ENCODE measurements around the gene CFAP54.

CFAP54 gene

DNA sequence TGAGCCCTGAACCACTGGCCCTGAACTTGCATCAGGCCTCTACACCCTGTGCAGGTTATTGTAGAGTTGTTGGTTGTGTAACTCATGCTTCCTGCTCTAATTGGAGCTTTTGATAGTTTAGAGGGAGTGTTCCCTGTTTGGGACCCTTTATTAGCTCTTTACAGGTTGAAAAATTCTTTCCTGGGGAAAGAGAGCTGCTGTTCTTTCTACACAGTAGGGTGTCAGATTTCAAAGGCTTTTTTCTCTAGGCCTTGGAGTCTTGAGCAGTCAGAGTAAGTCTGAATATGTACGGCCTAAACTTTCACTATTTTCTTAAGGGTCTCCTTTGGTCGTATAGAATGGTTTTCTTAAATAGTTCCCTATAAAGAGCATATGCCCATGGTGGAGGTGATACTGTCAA lies 356.9 kb downstream of the CFAP54 start:
- no peak for DNase-seq

DNA sequence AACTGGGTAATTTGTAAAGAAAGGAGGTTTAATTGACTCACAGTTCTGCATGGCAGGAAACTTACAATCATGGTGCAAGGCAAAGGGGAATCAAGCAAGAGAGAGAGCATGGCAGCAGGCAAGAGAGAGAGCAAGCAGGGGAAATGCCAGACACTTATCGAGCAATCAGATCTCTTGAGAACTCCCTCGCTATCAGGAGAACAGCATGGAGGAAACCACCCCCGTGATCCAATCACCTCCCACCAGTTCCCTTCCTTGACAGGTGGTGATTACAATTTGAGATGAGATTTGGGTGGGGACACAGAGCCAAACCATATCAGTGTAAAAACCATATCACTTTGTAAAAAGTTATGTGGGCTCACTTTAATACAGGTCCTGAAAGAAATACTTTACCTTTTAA lies 361.3 kb downstream of the CFAP54 start:
- DNase-seq, result no peak

DNA sequence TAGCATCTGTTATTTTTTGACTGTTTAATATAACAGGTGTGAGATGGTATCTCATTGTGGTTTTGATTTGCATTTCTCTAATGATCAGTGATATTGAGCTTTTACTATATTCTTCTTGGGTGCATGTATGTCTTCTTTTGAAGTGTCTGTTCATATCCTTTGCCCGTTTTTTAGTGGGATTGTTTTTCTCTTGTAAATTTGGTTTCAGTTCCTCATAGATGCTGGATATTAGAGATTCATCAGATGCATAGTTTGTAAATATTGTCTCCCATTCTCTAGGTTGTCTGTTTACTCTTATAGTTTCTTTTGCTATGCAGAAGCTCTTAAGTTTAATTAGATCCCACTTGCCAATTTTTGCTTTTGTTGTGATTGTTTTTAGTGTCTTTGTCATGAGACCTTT lies 368.8 kb downstream of the CFAP54 start:
- no peak for DNase-seq

DNA sequence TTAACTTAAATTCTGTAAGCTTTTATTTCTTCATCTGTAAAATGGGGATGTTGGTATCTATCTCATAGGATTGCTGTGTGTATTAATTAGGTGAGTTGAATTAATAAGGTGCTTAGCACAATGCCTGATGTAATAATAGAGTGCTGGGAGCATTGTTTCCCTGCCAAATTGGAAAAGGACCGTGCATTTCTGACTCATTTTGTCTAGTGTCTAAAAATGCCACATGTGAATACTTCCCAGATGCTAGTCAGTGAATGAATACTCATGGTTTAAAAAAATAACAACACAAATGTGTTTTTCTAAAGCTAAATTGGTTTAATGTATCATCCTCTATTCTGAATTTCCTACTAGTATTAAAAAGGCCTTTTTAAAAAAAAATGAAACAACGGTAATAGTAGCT lies 372.3 kb downstream of the CFAP54 start:
- no peak for DNase-seq

DNA sequence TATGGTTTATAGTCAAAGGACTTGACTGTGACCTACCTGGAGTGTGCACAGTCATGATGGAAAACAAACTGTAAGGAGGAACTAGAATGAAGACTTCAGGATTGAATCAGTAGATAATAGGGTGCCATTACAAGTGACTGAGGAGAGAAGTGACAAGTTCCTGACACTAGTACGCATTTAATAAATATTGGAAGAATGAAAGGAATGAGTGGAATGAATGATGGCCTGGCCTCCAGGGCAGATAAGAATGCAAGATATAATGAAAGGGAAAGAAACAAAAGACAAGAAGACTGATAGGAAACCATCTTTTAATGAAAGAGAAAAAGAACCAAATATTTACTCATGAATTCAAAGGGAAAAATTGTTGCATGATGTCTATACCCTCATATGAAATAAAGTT lies 372.9 kb downstream of the CFAP54 start:
- DNase-seq, result no peak

DNA sequence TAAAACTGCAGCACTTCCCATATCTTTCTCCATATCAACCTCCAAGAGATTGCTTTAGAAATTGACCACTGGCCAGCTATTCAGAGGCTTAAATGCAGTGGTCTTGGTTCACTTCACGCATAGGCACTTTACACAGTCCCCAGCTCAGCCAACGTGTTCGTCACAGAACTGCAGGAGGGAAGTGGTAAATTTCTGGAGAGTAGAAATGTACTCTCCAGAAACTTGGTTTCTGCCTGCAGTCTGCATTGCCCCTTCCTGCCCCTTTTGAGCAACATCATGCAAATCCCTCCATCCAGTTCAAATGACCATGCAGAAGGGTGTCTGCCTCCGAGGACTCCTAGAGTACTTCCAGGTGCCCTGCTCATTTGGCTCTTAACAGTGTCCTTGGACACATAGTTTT lies 375.0 kb downstream of the CFAP54 start:
- no peak for DNase-seq

- no peak for DNase-seq
These were observed 377.6 kb downstream of the CFAP54 start for GRCh38 chr12:96866801-96867590.

DNA sequence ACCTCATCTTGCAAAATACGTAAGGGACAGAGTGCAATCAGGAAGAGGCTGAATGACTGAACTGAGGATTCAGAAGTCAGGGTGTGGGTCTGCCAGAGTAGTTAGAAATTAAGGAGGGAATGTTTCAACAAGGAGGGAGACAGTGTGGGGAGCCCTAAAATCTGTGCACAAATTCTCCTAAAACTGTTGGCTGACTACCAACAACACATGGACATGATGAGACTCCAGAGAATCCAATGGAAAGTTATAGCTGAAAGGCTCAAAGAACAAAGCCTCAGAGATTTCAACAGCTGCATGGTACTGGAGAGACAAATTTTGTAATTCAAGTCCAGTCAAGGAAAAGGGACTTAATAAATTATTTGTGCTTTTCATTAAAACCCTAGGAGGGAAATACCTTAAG lies 381.6 kb downstream of the CFAP54 start:
- DNase-seq, result no peak

DNA sequence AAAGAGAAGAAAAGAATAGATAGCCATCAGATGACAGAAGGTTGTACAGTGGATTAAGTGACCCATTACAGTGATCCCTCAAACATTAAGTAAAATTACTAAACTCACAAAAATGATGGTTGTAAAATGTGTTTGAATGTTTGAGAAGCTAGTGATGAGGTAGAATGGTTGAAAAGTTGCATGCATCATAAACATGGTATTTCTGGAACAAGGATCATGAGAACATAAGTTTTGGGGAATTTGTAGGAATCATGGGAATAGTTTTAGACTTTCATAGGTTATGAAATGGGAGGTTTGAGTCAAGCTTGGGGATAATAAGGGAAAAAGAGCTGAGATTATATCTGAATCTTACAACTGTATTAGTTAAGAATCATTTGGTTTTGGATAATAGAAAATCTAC lies 383.6 kb downstream of the CFAP54 start:
- no peak for DNase-seq

- no peak for DNase-seq
These were observed 384.8 kb downstream of the CFAP54 start for GRCh38 chr12:96874211-96874610.

- no peak for DNase-seq
These were observed 387.6 kb downstream of the CFAP54 start for GRCh38 chr12:96876966-96877365.

DNA sequence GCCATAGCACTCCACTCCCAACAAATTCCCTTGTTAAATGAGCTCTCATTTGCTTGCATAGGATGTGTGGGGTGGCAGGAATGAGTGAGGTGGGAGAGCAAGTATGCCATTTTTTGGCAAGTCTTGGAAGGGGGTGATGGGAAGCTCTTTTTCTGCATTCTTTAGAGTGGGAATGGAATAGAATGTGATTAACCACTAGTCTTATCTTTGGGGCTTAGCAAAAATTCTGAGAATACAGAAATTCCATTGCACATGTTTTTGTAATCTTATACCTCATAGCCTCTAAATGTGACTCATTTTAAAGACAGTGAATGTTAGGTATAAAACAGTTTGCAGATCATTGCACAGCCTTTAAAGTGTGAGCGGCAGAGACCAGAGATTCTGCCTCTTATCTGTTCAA lies 389.3 kb downstream of the CFAP54 start:
- DNase-seq, result no peak

DNA sequence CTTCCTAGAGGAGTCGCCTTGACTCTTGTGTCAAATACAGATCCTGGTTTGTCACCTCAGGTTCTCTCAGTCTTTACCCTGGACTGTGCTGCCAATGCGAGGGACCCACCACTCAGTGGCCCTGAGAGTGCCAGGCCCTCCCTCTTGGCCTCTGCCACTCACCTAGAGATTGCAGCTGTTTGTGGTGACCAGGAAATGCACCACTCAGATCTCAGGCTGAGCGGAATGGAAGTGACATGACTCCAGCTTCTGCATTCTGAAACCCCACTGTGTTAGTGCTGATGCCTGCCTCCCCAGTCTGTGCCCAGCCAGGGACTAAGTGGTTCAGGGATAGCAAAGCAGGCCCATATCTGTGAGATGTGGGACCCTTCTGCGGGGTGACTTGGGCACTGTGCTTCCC lies 389.9 kb downstream of the CFAP54 start:
- no peak for DNase-seq

- no peak for DNase-seq
These were observed 390.8 kb downstream of the CFAP54 start for GRCh38 chr12:96880220-96880619.

- DNase-seq, result no peak
These were observed 392.2 kb downstream of the CFAP54 start for GRCh38 chr12:96881608-96882007.

DNA sequence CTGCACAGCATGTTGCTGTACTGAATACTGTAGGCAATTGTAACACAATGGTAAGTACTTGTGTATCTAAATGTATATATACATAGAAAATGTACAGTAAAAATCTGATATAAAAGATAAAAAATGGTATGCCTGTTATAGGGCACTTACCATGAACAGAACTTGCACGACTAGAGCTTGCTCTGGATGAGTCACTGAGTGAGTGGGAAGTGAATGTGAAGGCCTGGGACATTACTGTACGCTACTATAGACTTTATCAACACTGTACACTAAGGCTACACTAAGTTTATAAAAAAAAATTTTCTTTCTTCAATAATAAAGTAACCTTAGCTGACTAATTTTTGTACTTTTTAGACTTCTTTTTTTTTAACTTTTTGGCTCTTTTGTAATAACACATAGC lies 393.5 kb downstream of the CFAP54 start:
- DNase-seq, result no peak

- DNase-seq, result no peak
These were observed 394.2 kb downstream of the CFAP54 start for GRCh38 chr12:96883571-96883970.

DNA sequence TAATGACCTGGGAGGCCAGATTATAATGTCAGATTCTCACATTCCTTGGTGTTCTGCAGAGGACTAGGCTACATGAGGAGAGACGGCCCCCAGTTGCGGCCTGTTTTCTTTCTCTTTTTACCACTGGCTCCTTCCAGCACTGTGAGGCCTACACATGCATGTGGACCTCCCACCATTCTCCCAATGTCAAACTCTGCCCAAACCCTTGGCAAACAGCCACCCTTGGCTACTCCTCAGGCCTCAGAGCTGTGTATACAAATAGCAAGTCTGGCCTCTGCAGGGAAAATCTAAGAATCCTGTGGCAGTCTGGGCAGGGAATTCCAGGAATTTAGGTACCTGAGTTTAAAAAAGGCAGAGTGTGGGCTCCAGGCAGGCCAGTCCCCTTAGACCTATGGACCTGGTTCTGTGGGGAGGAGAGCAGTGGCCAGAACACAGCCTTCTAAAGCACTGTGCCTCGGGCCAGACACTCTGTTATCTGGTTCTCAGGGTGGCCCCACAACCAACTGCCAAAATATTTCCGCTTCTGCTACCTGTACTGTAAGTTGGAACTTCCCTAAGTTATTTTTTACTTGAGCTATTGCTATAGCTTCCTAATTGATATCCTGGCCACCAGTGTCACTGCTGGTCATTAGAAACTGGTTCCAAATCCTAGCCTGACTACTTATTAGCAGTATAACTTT lies 397.8 kb downstream of the CFAP54 start:
- no peak for DNase-seq

- DNase-seq, result no peak
These were observed 400.0 kb downstream of the CFAP54 start for GRCh38 chr12:96889273-96889933.

- DNase-seq, result no peak
These were observed 401.0 kb downstream of the CFAP54 start for GRCh38 chr12:96890331-96890730.

DNA sequence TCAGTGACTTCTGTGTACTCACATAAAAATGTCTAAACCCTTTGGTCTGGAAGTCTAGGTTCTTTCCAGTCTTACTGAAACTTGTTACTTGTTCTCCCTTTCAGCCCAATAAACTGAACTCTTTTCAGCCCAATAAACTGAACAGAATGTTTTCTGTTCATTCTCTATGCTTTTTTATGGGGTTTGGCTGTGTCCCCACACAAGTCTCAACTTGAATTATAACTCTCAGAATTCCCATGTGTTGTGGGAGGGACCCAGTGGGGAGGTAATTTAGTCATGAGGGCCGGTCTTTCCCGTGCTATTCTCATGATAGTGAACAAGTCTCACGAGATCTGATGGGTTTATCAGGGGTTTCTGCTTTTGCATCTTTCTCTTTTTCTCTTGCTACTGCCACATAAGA lies 402.7 kb downstream of the CFAP54 start:
- DNase-seq, result no peak

- DNase-seq, result no peak
These were observed 408.0 kb downstream of the CFAP54 start for GRCh38 chr12:96897421-96897820.

DNA sequence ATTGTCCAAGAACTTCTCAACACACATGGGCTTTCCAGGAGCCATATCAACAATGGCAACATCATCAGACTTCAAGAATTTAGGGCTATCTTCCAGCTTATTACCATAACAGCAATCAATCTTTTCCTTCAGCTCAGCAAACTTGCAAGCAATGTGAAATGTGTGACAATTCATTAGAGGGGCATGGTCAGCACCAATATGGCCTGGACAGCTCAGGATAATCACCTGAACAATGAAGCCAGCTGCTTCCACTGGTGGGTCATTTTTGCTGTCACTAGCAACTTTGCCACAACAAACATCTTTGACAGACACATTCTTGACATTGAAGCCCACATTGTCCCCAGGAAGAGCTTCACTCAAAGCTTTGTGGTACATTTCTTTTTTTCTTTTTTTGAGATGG lies 411.8 kb downstream of the CFAP54 start:
- DNase-seq, result no peak

- no peak for DNase-seq
These were observed 412.7 kb downstream of the CFAP54 start for GRCh38 chr12:96902076-96902475.

Measured in NCI-H748 treated with DMSO at 0.1 percent for 48 hours (cell line).